AML-193 (cell line): ENCODE measurements around the gene TRMT6.

Experiments
- DNase-seq, 2 experiments: peaks; one replicate each; lab custom pipeline; 2025; lab: John Stamatoyannopoulos, UW

The TRMT6 gene

GRCh38 chr20:5899444-5899843 lies 50.9 kb downstream of the TRMT6 start:
- DNase-seq = no peak

DNA sequence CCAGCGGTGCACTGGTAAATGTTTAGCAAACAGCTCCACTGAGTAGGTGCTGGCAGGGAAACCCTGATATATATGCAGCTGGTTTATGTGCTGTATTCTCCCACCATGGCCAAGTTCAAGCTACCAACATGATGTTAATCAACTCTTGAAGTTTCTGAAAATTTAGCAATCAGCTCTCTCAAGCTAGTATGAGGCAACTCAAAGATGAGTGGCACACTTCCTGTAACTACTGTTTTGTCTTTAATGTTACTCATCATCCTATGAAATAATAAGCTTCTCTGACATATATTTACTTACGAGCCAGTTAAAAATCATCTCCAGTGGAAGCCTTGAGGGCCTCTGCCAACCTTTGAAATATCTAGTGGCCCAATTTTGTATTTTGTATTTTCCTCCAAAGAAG lies 54.7 kb downstream of the TRMT6 start:
- peak; percentile 88 to 92 for DNase-seq

DNA sequence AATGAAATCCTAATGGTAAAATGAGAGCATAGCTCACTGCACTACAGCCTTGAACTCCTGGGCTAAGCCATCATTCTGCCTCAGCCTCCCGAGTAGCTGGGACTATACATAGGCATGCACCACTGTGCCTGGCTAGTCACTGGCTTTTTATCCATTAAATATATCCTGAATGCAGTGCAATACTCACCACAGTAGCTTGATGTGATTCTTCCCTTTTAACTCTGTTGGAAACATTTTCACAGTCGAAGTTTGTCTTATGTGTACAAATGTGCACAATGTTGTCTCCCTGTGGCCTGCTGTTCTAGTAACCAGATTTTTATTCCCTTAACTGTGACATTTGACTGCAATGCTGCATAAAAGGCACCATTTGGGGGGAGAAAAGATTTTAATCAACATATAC lies 56.7 kb downstream of the TRMT6 start:
- no peak for DNase-seq

DNA sequence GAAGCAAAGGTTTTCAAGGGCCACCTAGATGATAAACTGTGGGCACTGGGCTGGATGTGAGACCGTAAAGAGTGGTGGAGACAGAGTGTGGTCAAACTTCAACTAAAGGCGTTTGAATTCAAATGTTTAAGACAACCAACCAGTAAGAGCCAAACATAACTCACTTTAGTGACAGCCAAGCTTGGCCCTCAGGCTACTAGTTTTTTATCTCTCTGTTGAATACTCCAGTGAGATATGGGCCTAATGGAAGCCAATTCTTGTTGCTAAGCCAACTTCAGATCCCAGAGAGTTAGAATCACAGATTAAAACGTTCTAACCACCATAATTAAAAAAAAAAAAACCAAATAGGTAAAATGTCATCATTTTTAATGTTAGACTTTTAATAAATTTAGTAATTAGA lies 57.3 kb downstream of the TRMT6 start:
- DNase-seq = no peak

DNA sequence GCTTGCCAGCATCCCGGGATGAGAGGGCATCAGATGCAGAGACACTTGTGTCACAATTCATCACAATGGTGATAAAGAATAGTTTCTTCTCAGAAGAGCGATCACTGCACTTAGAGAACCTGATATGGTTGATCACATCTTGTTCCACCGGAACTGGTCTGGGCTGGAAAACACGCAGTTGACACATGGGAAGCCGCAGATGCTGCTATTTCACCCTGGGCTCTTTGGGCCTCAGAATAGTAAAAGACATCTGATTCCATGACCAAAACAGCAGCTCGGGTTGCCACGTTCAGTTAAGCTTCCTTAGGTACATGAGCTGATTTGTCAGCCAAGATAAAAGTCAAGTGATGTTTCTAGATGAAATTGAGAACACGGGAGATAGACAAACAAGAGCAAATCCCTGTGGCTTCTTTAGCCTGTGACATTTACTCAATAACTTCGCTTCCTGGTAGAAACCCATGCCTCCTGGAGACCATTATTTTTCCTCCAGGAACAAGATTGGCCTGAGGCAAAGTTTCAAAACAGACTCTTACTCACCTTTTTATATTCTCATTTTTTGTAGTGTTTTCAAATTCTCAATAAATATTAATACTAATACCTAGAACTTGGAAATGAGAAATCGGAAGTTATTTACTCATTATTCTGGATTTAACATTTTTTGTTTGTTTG lies 59.4 kb downstream of the TRMT6 start:
- no peak for DNase-seq

GRCh38 chr20:5888041-5888440 lies 62.3 kb downstream of the TRMT6 start:
- DNase-seq = peak; percentile 10 to 13

GRCh38 chr20:5887386-5887785 lies 62.9 kb downstream of the TRMT6 start:
- DNase-seq = no peak
